Measurements from ENCODE around the gene KDM6A. TPM values are rescaled to one million over a fixed set of nuclear protein-coding genes. Genes with fewer than 3 reads are reported as not detected.

KDM6A gene
- total and polyA plus RNA-seq, 2 donors (not counting 3 experiments of a cell fraction or from before 2014, with no cell fraction given): 9.0 to 20.6 TPM

- DNase-seq (ENCODE audit: low read depth, low spot score): no peak
- no peak for FAIRE-seq
- Histone ChIP-seq H3K9me3 (replicated peaks; ENCODE audit: control insufficient read depth, insufficient read depth, low read length) (no peaks in the 10 kb centered on the region), H4K20me1 (replicated peaks; ENCODE audit: control insufficient read depth, extremely low read depth, insufficient read depth, low read length) (no peaks in the 10 kb centered on the region), H3K9me1 (replicated peaks; ENCODE audit: control insufficient read depth, extremely low read depth, insufficient read depth, low read length) (peaks cover 2% of the 10 kb centered on the region), H3K4me1 (ENCODE audit: control insufficient read depth, extremely low read depth, insufficient read depth, low read length) (peaks cover 12% of the 10 kb centered on the region), H3K9ac (replicated peaks; ENCODE audit: extremely low read depth, insufficient read depth, low read length) (no peak overlapping the region), H3K4me2 (ENCODE audit: insufficient read depth, low read length) (no peak overlapping the region), H2AFZ (ENCODE audit: low read depth, low read length) (no peak overlapping the region), H3K79me2 (ENCODE audit: control insufficient read depth, insufficient read depth, low read length) (peaks cover 67% of the 10 kb centered on the region), H3K4me3 (replicated peaks in 1 of 3; ENCODE audit: insufficient read depth in 1 of 3, low read depth in 1 of 3, low read length in 3 of 3) (no peak overlapping the region), H3K36me3 (ENCODE audit: control insufficient read depth in 2 of 2, extremely low read depth in 1 of 2, insufficient read depth in 2 of 2, low read length in 2 of 2) (no peaks in the 10 kb centered on the region), H3K27ac (ENCODE audit: insufficient read depth, low read depth, low read length) (no peak overlapping the region), H3K27me3 (ENCODE audit: control insufficient read depth in 2 of 2, insufficient read depth in 2 of 2, low read length in 2 of 2) (no peaks in the 10 kb centered on the region)
- no peak for TF ChIP-seq CTCF (IDR thresholded peaks at IDR 0.05; ENCODE audit: extremely low read depth in 1 of 2, insufficient read depth in 1 of 2, low read depth in 1 of 2, low read length in 2 of 2)
- no peak for TF ChIP-seq FOS (IDR thresholded peaks at IDR 0.05; ENCODE audit: borderline replicate concordance, insufficient read depth, low read length)
- no peak for TF ChIP-seq EZH2 (IDR thresholded peaks at IDR 0.05; ENCODE audit: borderline replicate concordance, low read depth, low read length, severe bottlenecking)
- no peak for TF ChIP-seq POLR2A (IDR thresholded peaks at IDR 0.05; ENCODE audit: low read depth, low read length)
- TF ChIP-seq POLR2AphosphoS5 (IDR thresholded peaks at IDR 0.05; ENCODE audit: insufficient read depth, low read depth, low read length): no peak
- no peak for TF ChIP-seq MAX (IDR thresholded peaks at IDR 0.05; ENCODE audit: insufficient read depth, insufficient read length)
- TF ChIP-seq MYC (IDR thresholded peaks at IDR 0.05; ENCODE audit: low read depth, low read length): no peak
- no peak for TF ChIP-seq GATA2 (IDR thresholded peaks at IDR 0.05; ENCODE audit: insufficient read depth, insufficient read length, low read depth, low read length)
- TF ChIP-seq JUN (IDR thresholded peaks at IDR 0.05; ENCODE audit: borderline replicate concordance, insufficient read depth, insufficient read length, low read depth): no peak
- POLR2A ChIA-PET: no interaction called here
- CTCF ChIA-PET: no interaction called here
- intact Hi-C loops (cut with micrococcal nuclease) (no loop called here), dilution Hi-C loops (cut with MboI; ENCODE audit: extremely low pct_ligation_motif_present, low sequenced_read_pairs) (no loop called here)
- no TSS peak for BruUV-seq (replicated peaks)
Measured at GRCh38 chrX:44918722-44919121, 45.7 kb downstream of the KDM6A start.
